CD4-positive, alpha-beta T cell treated with Interleukin-6 at 100 ng/mL for 8 hours (primary cell): ENCODE results near the gene CFAP61.

ENCODE experiments used
- DNase-seq: peaks from one replicate; pipeline ENCODE4 v3.0.0-alpha.2; 2020; ENCODE audit warnings: mixed read lengths, low spot score

CFAP61 gene

DNA sequence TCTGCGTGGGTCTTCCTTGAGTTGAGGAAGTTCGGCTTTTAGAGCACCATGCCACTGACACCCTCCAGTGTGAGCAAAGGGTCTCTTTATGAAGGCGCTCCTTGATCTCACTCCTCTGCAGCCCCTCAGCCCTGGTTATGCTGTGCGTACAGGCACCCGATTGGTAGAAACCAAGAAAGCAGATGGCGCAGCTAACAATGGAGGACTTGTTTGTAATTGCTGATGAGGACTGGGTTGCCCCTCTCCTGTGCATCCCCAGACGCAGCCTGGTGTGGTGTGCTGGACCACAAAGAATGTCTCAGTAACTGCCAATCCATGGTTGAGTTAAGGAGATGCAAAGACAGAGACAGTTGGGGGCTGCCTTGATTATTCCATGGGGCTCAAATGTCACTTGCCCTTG lies 345.8 kb downstream of the CFAP61 start:
- DNase-seq: no peak

DNA sequence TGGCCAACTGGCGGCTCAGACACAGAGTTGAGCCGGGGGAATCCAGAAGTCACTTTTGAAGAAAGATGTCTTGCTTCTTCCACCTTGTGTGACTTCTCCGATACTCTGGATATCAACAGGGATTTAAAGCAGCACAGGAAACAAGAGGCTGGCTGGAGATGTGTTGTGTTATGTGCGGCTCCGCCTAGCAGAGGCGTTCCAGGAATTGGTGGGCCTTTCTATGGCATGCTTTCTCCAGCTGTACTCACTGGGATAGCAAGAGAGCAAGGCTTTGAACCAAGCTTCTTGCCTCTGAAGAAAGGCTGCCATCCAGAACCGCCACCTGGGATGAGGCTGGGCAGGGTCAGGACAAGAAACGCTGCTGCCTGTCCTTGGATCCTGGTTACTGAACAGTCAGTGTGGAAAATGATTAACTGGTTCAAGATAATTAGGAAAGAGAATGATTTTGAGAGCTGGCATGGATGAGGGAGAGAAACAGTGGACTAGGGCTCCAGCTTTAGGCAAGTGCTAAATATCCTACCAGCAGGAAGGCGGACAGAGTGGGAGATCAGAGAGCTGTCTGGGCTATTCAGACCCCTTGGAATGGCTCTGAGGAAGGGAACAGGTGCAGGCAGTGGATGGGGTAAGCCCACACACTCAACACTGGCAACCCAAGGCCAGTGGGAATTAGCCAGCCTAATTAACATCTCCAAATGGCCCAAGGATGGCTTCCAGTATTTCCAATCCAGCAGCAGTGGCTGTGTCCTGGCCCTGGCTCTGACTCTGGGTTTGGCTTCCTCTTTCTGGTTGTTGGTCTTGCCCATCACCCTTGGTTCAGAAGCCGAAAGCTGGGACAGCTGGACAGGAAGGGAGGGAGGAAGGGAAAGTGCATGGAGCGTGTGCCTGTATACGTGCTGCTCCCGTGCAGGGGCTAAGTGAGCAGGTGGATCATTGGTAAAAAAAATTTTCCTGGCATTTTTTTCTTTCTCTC lies 347.5 kb downstream of the CFAP61 start:
- no peak for DNase-seq

DNA sequence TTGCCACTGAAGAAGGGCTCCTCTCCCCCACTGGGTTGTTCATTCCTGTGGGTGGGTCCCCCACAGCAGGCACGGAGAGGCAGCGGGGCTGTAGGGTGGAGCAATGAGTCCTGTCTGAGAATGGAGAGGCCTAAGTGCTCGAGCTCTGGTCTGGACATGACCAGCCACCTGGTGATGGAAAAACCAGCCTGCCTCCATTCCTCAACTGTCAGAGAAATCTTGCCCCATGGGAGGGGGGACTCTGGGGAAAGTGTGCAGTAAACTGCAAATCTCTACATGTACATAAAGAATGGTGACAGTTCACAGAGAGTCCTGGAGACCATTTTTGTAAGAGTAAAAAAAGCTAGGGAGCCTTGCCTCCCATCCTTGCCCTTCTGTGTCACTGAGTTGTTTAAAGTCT lies 349.7 kb downstream of the CFAP61 start:
- DNase-seq: no peak

DNA sequence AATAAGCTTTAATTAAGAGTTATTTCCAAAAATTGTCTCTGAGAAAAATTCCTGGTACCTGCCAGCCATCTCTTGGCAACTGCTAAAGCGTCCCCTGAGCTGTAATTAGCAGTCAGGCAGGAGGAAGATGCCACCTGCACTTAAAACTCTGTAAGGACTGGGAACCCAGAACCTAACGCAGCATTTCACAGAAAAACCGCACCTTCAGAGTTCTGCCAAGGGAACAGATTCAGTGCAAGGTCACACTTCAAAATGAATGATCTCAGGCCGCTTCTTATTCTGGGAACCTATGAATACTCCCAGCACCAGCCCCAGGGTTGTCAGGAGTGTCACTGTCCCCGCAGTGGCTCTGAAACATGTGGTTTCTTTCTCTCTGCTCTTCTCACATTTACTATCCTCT lies 352.3 kb downstream of the CFAP61 start:
- no peak for DNase-seq

DNA sequence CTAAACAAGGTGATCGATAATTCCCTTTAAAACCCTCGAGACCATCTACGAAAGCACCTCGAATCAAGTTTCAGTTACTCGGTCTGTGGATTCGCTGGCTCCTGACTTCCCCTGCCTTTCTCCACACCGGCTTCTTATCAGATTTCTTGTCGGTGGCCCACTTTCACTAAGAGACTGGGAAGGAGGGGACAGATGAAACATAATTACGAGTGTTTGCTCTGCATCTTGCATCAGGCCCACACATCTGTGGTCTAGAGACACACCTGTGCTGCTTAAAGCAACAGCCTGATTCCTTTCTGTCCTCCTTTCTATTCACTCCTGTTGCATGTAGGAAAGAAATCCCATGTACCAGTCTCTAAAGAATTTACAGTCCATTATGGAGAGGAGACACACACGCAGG lies 353.3 kb downstream of the CFAP61 start:
- no peak for DNase-seq

DNA sequence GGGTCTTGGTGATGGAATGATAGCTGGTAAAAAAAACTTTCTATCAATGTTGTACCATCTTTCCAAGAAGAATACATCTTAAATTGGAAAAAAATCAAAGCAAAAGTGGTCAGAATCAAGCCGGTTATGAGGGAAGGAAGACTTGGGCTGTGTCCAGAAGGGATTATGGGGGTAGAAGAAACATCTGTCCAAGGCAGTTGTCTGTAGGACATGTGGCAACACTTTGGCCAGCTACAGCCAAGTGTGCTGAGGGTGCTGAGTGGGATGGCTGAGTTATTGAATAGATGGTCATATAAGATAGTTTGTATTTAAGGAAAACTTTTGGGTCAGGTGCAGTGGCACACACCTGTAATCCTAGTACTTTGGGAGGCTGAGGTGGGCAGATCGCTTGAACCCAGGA lies 354.0 kb downstream of the CFAP61 start:
- DNase-seq: no peak

DNA sequence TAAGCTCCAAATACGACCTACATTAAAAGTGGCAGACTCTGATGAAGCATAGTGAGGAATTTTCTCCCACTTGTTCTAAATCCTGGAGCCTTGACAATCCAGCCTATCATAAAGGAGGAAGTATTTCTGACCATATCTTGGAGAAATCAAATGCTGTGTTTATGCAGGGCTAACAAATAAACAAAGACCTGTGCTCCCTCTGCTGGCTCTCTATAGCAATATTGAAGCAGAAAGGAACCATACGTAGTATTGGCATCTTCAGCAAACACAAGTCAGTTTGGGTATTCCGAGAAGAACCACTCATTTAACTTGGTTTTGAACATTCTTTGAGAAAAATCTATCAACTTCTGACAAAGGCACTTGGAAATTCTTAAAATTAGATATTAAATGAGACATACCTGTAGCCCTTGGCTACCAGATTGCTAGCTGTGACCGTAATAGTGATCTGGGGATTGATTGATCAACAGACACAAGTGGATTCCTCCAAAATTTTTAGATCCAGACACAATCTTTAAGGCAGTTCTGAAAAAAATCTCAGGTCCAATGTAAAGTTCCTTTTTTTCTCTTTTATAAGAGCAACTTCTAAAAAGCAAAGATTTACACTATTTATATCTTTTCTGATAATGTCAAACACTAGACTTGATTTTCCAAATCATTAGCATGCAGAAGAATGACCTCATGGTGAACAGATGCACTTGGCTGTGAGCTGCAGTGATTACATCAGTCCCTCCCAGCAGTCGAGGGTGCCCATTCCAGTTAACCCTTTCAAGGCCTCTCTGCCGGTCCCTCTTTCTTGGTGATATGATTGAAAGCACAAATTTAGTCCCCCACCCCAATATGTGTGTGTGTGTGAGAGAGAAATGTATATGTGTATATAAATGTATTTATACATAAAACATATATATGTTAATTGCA lies 355.8 kb downstream of the CFAP61 start:
- no peak for DNase-seq

DNA sequence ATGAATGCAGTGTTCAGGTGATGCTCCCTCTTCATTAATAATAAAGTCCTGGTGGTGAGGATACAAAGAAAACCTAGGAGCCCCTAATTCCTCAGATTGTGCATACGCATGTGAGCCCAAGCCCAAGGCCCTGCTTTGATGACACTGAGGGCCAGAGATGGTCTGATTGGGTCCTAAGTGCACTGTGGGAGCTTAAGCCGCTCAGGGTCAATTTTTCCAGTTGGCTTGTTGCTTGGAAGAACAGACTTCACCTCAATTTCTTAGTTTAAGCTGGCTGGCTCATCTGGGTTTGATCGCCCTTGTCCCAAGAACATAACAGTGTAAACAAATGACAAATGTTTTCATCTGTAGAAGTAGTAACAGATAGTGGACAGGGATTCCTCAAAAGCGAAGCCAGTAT lies 357.0 kb downstream of the CFAP61 start:
- no peak for DNase-seq
